GM12873 (cell line): ENCODE data around the gene ROR1.

Experiments used
- TF ChIP-seq, protein P1 (sequence below): IDR thresholded peaks from 2 replicates; pipeline ENCODE4 v1.5.1; 2012; ENCODE audit warnings: low read depth, mild to moderate bottlenecking, moderate library complexity, low read length, control low read depth; ENCODE audit not compliant: insufficient read depth; ENCODE audit errors: missing control alignments

Gene ROR1

DNA sequence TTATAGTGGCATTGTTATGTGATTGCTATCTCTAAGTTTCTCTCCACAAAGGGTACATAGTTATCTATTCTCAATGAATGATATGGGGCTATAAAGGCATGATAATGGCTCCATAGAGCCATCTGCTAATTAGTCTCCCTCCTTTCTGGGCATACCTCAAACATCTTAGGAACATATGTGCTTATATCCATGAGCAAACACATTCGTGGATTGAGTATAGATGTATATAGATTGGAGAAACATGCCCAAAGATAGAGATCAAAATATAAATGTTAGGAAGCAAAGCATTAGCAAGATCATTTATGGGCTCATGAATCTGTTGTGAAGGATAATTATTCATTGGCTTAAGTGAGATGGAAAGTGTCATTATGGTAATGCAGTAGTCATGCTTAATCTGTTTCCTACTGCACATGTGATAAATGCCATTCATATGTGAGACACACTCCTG, 273.8 kb downstream of the ROR1 start:
- TF ChIP-seq, protein P1, sequence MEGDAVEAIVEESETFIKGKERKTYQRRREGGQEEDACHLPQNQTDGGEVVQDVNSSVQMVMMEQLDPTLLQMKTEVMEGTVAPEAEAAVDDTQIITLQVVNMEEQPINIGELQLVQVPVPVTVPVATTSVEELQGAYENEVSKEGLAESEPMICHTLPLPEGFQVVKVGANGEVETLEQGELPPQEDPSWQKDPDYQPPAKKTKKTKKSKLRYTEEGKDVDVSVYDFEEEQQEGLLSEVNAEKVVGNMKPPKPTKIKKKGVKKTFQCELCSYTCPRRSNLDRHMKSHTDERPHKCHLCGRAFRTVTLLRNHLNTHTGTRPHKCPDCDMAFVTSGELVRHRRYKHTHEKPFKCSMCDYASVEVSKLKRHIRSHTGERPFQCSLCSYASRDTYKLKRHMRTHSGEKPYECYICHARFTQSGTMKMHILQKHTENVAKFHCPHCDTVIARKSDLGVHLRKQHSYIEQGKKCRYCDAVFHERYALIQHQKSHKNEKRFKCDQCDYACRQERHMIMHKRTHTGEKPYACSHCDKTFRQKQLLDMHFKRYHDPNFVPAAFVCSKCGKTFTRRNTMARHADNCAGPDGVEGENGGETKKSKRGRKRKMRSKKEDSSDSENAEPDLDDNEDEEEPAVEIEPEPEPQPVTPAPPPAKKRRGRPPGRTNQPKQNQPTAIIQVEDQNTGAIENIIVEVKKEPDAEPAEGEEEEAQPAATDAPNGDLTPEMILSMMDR, result no peak

DNA sequence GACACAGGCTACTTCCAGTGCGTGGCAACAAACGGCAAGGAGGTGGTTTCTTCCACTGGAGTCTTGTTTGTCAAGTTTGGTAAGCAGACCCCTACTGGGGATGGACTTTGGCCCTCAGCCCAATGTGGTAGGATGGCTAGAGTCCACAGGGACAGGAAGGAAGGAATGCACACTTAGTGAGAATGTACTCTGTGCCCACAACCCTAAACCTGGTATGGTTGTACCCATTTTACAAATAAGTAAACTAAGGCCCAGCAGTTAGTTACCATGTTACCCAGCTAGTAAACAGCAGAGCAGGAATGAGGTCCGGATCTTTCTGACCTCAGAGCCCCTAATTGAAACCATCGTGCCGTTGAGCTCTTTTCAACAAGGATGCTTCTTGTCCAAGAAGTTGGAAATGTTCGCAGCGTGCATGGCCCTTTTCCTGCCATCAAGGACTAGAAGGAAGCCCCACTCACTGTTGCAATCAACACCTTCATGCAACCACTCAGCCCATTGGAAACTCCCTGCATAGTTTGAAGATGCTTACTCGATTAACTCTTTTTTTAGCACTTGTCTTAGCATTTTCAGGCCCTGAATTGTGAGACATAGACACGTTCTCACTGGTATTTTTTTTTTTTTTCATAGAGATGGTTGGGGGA, 276.2 kb downstream of the ROR1 start:
- TF ChIP-seq, protein P1, result no peak

DNA sequence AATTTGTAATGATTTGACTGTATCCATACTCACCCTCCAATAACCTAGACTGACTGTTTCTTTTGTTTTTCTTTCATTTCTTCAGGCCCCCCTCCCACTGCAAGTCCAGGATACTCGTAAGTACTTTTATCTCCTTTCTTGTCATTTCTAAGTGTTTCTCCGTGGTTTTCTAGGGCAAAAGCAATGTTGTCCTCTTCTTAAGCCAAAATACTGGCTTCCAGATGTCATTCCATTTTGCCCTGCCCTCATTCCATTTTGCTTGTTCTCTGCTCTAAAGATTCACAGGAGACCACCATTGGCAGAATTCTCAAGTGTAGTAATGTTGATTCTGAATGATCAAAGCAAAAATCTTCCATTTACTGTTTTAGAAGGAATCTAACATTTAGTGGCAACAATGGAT, 276.8 kb downstream of the ROR1 start:
- TF ChIP-seq, protein P1, result no peak

DNA sequence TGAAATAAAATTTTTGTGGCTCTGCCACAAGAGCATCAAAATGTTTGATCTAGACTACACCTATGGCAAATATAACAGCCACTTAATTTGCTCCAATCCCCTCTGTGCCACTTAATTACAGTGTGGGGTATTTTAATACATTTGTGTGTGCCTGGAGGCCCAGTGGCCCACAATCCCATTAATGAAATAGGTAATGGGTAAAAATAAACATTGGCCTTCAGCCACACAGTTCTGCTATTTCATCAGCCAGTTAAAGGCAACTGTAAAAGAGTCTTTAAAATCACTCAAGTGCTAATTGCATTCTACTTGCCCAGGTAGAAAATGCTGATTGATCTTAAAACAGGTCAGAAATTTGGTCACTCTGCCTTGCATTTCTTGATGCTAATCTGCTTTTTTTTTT, 278.0 kb downstream of the ROR1 start:
- TF ChIP-seq, protein P1, result no peak

DNA sequence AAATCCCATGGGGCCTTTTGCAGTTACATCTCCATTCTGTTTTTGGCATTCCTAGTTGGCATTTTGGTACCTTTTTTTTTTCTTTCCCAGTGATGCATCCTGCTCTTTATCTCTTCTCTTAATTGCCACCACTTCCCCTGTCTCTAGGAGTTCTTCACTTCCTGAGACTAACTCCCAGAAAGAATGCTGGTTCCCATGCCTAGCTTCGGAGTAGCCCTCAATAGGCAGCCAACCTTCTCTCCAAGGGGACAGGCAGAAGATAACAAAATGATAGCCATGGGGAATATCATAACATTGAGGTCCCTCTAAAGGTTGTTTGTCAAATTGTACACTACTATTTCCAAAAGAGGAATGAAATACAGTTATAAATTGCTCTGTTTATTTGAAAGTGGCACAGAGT, 279.0 kb downstream of the ROR1 start:
- TF ChIP-seq, protein P1, result no peak

DNA sequence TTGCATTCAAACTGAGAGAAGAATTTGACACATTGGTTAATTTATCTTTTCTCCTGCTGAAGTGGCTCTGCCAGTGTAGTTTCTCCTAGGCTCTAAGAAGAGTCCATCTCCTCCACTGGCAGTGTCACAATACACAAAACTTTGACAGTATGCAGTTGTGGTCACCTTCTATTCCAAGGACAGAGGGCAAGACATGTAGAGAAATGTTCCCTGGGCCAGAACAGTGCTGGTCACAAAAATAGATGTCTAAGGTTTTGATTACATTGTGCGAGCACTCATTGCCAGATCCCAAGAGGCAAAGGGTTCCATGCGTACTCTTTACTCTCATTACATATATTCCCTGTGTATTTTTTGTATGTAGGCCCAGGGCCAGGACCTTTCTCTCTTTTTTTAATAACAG, 281.5 kb downstream of the ROR1 start:
- TF ChIP-seq, protein P1, result no peak

DNA sequence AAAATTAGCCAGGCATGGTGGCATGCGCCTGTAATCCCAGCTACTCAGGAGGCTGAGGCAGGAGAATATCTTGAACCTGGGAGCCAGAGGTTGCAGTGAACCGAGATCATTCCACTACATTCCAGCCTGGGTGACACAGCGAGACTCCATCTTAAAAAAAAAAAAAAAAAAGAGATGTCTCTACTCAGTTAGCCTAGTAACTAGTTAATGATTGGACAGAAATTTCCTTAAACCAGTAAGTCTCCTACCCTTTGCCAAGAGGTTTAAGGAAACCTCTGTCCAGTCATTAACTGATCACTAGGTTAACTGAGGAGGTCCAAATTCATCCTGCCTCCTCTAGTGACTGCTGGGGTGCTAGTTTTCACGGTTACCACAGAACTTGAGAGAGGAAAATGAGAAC, 285.7 kb downstream of the ROR1 start:
- TF ChIP-seq, protein P1, result no peak
